Activated CD4-positive, alpha-beta T cell treated with anti-CD3 and anti-CD28 coated beads for 1 hour (primary cell): ENCODE measurements around the gene ABCB10.
"Not testable (repeated sequence)": the region's sequence is repeated elsewhere in the genome, so short reads cannot be mapped to it uniquely, and the experiment has no call there.

Source experiments
- DNase-seq: peaks from one replicate; pipeline ENCODE4 v3.0.0-alpha.2; 2020

The ABCB10 gene

GRCh38 chr1:229531326-229531725 is 27.2 kb downstream of the ABCB10 start:
- DNase-seq, result no peak

- DNase-seq, result no peak
These were observed 28.9 kb downstream of the ABCB10 start for GRCh38 chr1:229529639-229530038.

GRCh38 chr1:229526695-229527094 is 31.8 kb downstream of the ABCB10 start:
- no peak for DNase-seq

GRCh38 chr1:229523052-229523451 is 35.5 kb downstream of the ABCB10 start:
- no peak for DNase-seq

- peak; percentile 44 for DNase-seq
These were observed 43.8 kb downstream of the ABCB10 start for GRCh38 chr1:229514578-229515275.

- not testable (repeated sequence) for DNase-seq
These were observed 46.9 kb downstream of the ABCB10 start for GRCh38 chr1:229511625-229512024.

GRCh38 chr1:229511201-229511600 is 47.3 kb downstream of the ABCB10 start:
- not testable (repeated sequence) for DNase-seq

GRCh38 chr1:229509576-229509975 is 48.9 kb downstream of the ABCB10 start:
- DNase-seq, result no peak

GRCh38 chr1:229508823-229509337 is 49.6 kb downstream of the ABCB10 start:
- no peak for DNase-seq

GRCh38 chr1:229507951-229508822 is 50.3 kb downstream of the ABCB10 start, which contains the start of gene NUP133:
Gene NUP133 (minus strand): TSS chr1:229508341. CDS start chr1:229508249, 92 bp downstream.
- peak; percentile 97 for DNase-seq

GRCh38 chr1:229507502-229507901 is 51.0 kb downstream of the ABCB10 start:
- no peak for DNase-seq

- DNase-seq, result no peak
These were observed 51.9 kb downstream of the ABCB10 start for GRCh38 chr1:229506633-229507032.

GRCh38 chr1:229495782-229496181 is 62.7 kb downstream of the ABCB10 start:
- no peak for DNase-seq

- no peak for DNase-seq
These were observed 71.3 kb downstream of the ABCB10 start for GRCh38 chr1:229487181-229487580.

GRCh38 chr1:229485318-229485717 is 73.2 kb downstream of the ABCB10 start:
- no peak for DNase-seq

GRCh38 chr1:229482511-229482910 is 76.0 kb downstream of the ABCB10 start:
- DNase-seq, result no peak

- DNase-seq, result no peak
These were observed 78.0 kb downstream of the ABCB10 start for GRCh38 chr1:229480495-229480894.

- no peak for DNase-seq
These were observed 78.7 kb downstream of the ABCB10 start for GRCh38 chr1:229479660-229480399.

GRCh38 chr1:229478852-229479251 is 79.7 kb downstream of the ABCB10 start:
- DNase-seq, result no peak

GRCh38 chr1:229475859-229476258 is 82.6 kb downstream of the ABCB10 start:
- not testable (repeated sequence) for DNase-seq

- no peak for DNase-seq
These were observed 84.0 kb downstream of the ABCB10 start for GRCh38 chr1:229474509-229474908.

- DNase-seq, result no peak
These were observed 87.3 kb downstream of the ABCB10 start for GRCh38 chr1:229471175-229471574.
